Activated CD4-positive, alpha-beta T cell treated with anti-CD3 and anti-CD28 coated beads, Interleukin-2, amount 50 U/mL, for 16 hours (primary cell): ENCODE results near the gene NUFIP1.
"Not testable (repeated sequence)": the region's sequence is repeated elsewhere in the genome, so short reads cannot be mapped to it uniquely, and the experiment has no call there.

Experiments
- DNase-seq: peaks from one replicate; pipeline ENCODE4 v3.0.0-alpha.2; 2020

Gene NUFIP1

GRCh38 chr13:44989071-44989889 is at the start of gene NUFIP1, which contains the start of gene GPALPP1:
Gene NUFIP1, minus strand, starts transcription at chr13:44989471. Its CDS starts 35 bp downstream, at chr13:44989436.
Gene GPALPP1, plus strand, starts transcription at chr13:44989538. Its CDS starts 117 bp downstream, at chr13:44989655.
- peak; percentile 96 for DNase-seq

- DNase-seq, result no peak
These were observed 46.9 kb upstream of the NUFIP1 start for GRCh38 chr13:45036206-45036605.

DNA sequence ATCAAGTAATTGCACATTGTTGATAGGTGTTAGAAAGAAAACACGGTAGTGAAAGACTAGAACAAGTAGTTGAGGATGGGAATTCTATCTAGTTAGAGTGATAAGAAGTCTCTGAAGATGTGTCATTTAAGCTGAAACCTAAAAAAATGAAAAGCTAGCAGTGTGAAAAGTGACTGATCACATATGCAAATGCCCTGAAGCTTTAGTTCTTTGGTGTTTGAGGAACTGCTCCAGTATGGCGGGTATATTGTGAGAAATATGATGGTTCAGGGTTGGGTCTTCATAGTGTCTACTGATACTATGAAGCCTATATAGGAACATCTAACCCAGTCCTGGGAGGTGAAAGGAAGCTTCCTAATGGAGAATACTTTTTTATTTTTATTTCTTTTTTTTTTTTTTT is 45.1 kb upstream of the NUFIP1 start:
- no peak for DNase-seq

- DNase-seq, result no peak
These were observed 35.6 kb upstream of the NUFIP1 start for GRCh38 chr13:45024847-45025246.

DNA sequence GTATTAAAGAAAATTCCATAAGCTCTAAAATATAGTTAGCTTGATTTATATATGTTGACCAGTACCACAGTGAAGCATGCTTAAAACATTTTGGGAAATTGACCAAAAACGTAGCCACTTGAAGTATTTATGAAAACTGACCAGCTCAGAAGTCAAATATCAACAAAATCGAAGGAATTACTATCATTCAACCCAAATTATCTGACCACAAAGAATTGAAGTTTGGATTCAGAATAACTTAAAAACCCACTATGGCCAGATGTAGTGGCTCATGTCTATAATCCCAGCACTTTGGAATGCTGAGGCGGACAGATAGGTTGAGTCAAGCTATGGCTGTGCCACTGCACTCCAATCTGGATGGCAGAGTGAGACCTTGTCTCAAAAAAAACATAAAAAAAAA is 32.0 kb upstream of the NUFIP1 start:
- no peak for DNase-seq

- DNase-seq, result not testable (repeated sequence)
These were observed 30.7 kb upstream of the NUFIP1 start for GRCh38 chr13:45019981-45020380.

DNA sequence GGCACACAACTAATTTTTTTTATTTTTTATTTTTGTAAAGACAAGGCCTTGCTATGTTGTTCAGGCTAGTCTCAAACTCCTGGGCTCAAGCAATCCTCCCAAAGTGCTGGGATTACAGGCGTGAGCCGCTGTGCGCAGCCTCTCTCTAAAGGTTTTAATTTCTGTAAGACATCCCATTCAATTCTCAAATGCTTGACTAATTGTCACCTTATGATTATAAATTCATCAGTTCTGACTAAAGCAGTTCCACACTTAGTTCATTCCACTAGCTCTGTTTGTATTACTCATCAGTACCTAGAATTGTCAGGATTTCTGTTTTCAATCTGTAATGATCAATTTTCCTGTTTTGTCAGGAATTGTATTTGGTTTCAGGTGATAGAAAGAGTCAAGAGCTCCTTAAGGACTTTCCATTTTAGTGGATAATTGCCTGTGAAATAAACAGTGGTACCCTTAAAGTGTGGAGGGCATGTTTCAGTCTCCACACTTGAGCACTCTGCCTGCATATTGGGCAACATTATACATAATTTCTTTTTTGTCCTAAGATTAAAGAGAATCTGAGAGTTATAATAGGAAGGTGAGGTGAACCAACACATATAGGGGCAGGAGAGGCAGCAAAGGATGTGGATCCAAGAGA is 27.6 kb upstream of the NUFIP1 start:
- DNase-seq, result peak; percentile 39

DNA sequence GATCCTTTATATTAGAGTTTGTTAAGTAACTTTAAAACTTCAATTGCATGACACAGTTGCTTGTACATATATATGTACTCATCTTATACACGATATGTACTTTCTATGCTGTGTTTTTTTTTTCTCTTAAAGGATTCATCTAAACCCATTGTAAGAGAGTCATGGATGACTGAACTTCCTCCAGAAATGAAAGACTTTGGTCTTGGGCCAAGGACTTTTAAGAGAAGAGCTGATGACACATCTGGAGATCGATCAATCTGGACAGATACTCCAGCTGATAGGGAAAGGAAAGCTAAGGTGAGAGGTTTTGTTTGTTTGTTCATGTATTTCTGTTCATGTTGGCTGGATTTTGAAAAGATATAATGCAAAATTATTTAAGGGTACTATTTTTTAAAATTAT is 26.0 kb upstream of the NUFIP1 start:
- DNase-seq, result no peak

- DNase-seq, result no peak
These were observed 21.9 kb upstream of the NUFIP1 start for GRCh38 chr13:45011198-45011597.

DNA sequence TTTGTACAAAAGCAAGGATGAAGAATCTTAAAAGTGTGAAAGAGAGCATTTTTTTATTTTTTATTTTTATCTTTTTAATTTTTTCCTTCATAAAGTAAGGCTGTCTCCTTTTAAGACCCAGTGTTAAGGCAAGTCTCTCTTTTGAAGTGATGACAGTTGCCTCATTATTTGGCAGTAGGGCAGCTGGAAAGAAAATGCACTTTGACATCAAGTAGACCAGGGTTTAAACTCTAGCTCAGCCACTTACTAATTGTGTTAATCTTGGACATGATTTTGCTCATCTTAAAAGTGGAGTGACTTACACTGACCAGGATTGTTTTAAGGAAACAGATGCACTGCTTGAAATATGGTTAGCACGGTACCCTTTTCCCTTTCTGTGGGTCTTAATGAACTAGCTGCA is 18.6 kb upstream of the NUFIP1 start:
- no peak for DNase-seq

DNA sequence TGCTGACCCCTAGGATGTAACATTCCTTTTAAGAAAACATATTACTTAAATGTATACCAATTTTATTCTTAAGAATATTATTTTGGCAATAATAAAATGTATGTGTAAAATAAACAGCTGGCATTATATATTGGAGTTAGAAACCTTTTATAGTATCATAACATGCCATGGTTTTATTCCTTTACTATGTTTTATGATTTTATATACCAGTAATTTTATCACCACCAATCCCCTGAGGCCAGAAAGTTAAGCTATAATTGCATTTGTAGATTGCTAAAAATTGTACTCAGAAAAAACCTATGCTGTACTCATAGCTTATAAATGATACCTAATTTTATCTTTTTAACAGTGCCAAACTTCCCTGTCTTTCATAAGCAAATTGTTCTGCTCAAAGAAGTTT is 18.0 kb upstream of the NUFIP1 start:
- no peak for DNase-seq

GRCh38 chr13:45004096-45004495 is 14.8 kb upstream of the NUFIP1 start:
- no peak for DNase-seq

DNA sequence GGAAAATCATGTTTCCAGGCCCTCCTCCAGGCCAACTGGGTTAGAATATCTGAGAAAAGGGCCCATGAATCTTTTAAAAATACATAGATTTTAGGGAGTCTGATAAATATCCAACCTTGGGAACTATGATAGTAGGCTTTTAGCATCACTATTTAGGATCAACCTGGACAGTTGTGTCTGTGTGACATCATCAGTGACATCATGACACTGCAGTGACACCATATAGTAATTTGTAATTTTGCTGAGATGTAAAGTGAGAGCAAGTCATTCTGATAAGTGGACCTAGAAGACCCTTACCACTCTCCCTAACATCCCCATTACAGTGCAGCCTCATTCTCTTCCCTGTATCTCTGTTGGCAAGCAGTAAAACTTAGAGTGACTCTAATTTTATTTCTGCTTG is 14.1 kb upstream of the NUFIP1 start:
- DNase-seq, result no peak

GRCh38 chr13:44989941-44990340 is 670 bp upstream of the NUFIP1 start:
- no peak for DNase-seq

- no peak for DNase-seq
These were observed 10.9 kb downstream of the NUFIP1 start for GRCh38 chr13:44978328-44978727.

DNA sequence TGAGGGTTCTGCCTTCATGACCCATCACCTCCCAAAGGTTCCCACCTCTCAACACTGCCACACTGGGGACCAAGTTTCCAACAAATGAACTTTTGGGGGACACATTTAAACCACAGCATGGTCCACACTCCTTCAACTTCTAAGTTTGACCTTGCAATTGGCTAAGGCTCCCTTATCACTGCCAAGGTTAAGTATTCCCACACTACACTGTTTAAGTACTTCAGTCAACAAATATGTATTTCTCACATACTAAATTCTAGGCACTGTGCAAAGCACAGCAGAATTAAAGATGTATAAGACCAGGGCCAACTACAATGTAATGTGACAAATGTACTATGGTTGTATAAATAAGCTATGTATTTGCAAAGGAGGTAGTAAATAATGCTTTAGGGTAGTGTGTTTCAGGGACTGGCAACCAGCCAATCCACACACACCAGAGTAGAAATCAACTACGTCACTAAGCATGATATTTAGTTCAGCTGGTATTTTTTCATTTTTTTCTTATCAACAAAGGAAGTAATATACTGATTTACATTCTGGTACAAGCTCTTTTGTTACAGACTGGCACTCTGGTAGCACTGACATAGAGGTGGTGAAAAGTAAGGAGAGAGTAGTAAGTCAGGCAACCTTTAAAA is 12.2 kb downstream of the NUFIP1 start:
- no peak for DNase-seq

GRCh38 chr13:44976196-44976595 is 13.1 kb downstream of the NUFIP1 start:
- no peak for DNase-seq

GRCh38 chr13:44974056-44974793 is 15.0 kb downstream of the NUFIP1 start:
- DNase-seq, result no peak

- DNase-seq, result no peak
These were observed 16.2 kb downstream of the NUFIP1 start for GRCh38 chr13:44972956-44973581.

DNA sequence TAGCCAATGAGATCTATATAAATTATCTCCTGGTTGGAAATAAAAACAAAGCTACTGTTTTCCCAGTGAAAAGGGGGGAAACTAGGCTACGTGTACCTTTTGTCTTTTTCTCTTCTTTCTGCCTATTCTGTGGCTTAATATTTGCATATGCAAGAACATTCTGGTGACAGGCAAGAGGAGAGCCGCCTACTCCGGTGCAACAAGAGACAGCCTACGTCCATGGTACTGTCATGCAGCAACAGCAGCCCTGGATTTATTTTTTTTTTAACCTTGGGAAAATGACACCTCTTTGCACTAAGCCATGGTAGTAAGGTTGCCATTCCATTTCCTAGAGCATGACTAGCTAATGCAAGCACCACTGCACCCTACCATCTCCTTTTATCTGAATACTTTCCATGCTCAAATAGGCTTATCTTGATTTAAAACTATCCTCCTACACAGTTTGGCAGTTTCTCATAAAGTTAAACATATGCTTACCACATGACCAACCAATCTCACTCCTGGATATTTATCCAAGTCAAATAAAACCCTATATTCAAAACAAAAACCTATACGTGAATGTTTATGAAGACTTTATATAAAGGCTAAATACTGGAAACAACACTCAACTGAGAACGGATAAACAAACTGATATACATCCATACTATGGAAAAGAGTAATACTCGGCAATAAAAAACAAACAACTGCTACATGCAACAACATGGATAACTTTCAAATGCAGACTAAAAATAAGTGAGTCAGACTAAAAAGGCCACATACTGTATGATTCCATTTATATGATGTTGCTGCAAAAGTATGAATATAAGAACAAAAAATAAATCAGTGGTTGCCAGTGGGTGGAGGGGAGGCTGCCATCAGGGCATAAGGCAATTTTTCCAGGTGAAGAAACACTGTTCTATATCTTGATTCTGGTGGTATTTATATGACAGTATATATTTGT is 17.3 kb downstream of the NUFIP1 start:
- DNase-seq, result no peak
